HT-29 (cell line): ENCODE results near the gene NHERF2. TPM values are rescaled to one million over a fixed set of nuclear protein-coding genes. Genes with fewer than 3 reads are reported as not detected.

Experiments
- DNase-seq: peaks from one replicate; pipeline ENCODE4 v3.0.0-alpha.2; 2015; ENCODE audit warnings: low spot score
- total RNA-seq: library from RNA; depleted of rRNA; stranded (reverse); fragments of >200 nt; shearing (Covaris generic); gene quantifications from 2 replicates; pipeline ENCODE4 v1.2.3, GENCODE V29; 2014

The NHERF2 gene
- total RNA-seq, 1 experiment from 2014 or later, result 258 TPM

DNA sequence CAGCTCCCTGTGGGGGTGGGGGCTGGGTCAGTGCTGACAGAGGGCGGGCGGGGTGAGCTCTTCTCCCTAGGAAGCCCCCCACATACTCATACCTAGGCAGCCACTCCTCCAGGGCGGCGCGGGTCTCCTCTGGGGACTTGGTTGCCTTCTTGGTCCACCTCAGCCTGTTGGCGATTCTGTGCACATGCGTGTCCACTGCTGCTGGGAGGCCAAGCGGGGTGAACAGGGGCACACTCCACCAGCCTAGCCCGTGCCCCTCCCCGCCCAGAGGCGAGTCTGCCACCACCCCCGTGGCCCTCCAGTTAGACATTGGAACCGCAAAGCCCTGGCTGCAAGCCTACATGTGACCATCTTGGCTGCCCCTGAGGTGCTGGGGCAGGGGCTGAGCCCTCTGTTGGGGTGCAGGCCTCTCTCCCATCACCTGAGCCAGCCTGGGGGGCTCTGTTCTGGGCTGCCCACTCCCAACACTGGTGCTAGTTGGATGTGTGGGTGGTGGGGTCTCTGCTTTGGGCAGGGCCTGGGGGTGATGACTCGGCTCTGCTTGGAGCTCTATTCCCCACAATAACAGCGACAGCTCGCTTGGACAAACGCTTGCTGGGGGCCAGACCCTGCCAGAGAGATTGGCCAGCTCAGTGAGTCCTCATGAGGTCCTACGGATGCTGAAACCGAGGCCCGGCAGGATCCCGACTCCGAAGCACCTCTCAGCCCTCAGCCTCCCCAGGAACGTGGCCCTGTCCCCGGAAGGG, 13.5 kb downstream of the NHERF2 start:
- DNase-seq, result peak; percentile 30

DNA sequence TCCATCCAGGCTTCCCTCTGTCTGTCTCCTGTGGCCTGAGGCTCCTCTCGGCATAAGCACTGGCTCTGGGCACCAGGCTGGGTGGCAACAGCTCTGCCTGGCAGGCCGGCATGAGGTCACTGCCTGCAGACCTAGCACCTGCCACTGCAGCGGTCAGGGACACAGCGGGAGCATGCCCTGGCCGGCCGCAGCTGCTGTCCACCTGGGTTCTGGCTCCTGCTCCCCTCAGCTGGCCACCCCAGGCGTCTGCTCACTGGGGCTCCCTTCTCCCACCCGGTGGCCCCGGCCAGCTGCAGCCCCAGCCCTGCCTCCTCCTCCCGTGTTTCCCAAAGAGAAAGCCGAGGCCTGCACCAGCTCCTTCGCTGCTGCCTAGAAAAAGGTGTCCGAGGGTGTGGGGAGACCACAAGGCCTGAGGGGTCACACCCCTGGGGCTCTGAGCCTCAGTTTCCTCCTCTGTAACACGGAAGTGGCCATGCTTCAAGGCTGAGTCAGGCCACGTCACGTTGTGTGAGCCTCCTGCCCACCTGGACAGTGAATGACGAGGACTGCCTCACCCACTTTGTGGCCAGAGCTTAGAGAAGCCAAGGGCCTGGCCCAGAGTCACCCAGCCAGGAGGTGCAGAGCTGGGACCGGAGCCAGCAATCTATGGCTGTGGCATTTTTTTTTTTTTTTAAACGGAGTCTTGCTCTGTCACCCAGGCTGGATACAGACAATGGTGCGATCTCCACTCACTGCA, 14.3 kb downstream of the NHERF2 start:
- DNase-seq, result peak; percentile 93

DNA sequence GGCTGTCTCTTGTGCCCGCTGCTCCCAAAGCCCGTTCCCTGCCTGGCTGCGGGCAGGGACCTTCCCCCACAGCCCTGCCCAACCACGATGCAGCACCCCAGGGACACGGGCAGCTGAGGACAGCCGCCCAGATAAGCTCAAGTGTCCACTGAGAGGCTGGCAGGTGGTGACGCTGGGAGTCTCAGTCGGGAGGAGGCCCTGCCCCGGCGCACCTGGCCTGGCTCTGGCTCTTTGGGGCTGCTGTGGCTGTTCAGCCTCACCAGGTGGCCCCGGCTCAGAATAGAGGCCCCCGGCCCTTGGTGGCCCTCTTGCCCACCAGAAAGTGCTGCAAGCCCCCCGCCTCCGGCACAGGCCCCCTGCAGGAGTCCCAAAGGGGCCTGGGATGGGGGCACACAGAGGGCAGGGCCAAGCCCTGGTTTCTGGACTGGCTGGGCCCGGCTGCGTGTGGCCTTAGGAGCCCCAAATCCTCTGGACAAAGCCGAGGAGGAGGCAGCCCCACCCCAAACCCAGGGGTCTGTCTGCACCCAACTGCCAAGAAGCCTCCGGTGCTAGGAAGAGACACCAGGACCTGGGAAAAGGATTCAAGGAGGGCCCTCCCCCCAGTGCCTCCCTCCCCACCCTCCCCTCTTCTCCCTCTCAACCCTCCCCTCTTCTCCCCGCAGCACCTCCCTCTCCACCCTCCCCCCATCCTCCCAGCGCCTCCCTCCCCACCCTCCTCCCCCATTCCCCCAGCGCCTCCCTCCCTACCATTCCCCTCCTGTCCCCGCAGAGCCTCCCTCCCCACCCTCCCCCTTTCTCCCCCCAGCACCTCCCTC, 15.7 kb downstream of the NHERF2 start:
- DNase-seq, result peak; percentile 80

DNA sequence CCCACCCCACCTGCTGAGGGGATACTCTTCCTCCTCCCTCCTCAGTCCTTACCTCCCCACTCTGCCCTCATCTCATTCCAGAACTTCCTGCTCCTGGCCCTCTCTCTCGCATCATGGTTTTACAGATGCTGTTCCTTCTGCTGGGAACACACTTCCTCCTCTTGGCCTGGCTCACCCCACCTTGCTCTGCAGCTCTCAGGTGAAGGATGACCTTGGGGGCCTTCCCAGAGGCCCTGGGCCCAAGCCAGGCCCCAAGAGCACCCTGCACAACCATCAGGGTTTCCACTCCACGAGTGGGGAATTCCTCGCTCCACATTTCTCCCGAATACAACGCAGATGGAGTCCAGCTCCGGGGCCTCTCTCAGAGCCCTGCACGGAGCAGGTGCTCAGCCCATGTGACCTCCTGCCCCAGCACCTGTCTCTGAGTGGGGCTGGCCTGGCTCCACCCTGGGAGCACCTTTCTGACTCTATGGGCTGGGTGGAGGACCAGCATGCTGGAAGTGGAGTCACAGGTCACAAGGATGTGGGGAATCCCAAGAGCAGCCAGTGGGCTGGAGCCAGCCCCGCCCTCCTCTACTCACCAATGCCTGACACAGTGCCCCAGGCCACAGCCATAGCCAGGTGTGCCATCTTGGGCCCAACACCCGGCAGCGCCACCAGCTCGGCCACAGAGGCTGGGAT, 16.4 kb downstream of the NHERF2 start:
- peak; percentile 83 for DNase-seq

DNA sequence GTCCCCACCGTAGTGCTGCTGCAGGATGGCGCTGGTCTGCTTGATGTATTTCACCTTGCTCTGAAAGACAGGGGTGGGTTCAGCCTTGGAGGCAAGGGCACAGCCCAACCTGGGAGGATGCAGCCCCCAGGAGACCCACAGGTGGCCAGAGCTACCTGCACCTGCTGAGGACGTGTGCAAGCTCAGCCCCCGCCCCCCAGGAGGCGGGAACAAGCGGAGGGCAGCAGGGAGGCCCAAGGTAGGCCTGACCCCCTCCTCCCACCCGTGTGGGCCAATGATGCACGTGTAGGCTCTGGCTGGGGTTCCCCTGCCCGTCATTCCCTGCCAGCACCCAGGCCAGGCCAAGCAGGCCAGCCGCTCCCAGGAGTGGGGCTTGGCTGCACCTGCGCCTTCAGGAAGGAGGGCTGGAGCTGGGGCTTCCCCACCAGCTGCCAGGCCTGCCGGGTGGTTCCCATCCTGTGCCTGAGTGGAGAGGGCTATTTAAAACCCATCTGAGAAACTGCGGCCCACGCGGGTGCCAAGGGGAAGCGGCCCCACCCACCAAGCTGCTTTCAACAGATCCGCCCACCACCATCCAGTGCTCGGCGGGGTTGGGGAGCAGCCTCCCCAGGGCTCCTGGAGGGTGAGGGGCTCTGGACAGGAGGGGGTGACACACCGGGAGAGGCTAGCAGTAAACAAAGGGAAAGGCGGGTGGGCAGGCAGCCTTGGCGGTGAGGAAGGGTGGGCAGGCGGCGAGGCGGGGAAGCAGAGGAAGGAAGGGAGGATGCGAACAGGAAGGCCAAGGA, 17.2 kb downstream of the NHERF2 start:
- peak; percentile 48 for DNase-seq

DNA sequence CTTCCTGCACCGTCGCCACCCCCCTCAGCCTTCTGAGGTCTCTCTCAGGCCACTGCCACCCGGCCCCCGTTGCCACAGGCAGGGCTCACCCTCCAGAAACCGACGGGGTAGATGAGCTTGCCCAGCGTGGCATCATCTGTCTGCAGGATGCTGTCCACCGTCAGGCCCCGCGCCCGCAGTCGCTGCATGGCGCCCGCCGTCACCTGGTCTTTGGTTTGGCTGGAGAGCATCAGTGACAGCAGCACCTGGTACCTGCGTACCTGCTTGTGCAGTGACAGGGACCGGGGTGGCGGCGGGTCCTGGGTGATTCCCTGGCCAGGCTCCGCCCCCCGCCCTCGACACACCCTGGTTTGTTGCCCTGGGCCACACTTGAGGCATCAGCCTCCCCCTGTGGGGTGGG, 17.8 kb downstream of the NHERF2 start:
- no peak for DNase-seq

DNA sequence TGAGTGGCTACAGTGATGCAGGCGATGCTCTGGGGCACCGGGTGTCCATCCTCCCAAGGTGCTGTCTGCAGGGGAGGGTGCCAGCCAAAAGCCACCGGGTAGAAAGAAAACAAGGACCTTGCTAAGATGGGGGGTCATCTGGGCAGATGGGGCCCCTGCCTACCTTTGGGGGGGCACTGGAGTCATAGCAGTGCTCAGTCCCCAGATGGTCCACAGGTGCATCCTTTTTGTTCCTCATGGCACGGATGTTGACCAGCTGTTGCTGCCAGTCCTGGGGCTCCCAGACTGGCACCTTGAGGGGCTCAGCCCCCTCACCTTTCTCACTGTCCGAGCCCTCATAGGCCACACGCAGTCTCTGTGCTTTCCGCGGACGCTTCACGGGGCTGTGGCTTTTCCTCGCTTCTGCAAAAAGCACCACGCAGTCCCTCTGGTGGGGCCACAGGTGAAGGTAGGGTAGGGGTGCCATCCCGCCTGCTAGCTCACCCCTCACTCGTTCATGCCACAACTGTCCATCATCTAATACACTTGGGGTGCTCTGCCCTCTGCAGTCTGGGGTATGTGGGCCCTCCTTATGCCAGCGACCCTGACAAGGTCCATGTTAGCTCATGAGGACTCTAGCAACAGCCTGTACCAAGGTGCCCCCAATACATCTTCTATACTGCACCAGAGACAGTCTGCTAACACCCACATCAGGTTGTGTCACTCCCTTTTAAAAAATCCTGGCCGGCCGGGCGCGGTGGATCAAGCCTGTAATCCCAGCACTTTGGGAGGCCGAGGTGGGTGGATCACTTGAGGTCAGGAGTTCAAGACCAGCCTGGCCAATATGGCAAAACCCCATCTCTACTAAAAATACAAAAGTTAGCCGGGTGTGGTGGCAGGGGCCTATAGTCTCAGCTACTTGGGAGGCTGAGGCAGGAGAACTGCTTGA, 19.5 kb downstream of the NHERF2 start:
- no peak for DNase-seq

DNA sequence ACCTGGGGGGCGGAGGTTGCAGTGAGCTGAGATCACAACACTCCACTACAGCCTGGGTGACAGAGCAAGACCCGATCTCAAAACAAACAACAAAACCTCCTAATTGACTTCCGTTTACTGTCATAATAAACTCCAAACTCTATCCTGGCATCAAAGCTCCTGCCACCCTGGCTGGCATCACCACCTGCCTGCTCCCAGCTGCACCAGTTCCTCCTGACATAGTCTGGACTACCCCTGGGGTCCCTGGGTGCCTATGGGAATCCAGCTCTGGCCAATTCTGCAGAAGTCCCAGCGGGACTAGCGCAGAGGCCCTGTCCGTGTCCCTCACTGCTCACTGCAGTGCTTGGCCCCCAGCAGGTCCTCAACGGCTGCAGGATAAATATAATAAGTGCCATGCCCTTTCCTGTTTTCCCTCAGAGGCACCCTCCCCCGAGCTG, 20.2 kb downstream of the NHERF2 start:
- DNase-seq, result no peak

DNA sequence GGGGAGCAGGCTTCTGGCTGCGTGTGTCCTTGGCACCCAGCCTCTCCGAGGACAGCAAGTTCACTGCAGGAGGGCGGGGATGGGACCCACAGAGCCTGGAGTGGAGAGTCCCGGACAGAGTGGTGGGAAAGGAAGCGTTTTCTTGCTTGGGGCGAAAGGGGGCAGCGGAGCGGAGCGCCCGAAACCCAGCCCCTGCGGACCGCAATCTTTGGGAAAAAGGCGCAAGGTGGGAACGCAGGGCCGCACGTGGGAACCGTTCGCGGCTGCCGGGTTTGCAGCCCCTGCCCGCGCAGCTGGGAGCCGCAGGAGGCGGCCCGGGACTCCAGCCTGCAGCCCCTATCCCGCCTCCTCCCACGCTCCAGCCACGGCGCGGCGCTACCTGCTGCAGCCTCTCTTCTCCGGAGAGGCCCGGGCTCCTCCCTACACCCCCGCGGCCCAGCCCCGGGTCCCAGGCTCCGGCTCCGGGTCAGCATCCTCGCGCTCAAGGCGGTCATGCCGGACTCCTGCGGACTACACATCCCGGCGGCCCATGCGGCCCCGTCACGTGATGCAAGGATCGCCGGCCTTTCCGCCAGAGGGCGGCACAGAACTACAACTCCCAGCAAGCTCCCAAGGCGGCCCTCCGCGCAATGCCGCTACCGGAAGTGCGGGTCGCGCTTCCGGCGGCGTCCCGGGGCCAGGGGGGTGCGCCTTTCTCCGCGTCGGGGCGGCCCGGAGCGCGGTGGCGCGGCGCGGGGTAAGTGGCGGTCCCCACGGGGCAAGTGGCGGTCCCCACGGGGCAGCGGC, 20.8 kb downstream of the NHERF2 start, which contains the start of the genes NTHL1 and TSC2:
NTHL1 (minus strand) TSS at position 505 of the 786 bp plus-strand sequence; CDS start at position 494, 11 bp downstream.
TSC2 (plus strand) TSS at position 656 of the 786 bp plus-strand sequence. CDS start 631 bp downstream, outside the sequence.
- peak; percentile 96 for DNase-seq

DNA sequence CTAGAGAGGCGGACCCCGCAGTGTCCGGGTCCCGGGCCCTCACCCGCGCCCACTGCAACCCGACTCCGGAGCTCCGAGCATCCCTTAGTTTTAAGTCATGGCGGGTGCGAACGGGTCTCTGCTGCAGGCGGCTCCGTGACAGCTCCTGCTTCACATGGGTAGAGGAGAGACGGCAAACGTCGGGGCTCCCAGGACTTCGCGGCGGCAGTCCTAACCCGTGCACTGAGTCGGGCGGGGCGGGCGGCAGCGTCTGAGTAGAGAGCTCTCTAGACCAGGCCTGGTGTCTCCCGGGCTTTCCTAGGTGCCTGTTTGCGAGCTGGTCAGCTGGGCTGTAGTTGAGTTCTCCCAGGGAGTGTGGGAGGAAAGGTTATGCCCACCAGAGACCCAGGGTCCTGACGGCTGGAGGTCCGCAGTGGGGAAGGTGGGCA, 21.4 kb downstream of the NHERF2 start:
- DNase-seq, result no peak

DNA sequence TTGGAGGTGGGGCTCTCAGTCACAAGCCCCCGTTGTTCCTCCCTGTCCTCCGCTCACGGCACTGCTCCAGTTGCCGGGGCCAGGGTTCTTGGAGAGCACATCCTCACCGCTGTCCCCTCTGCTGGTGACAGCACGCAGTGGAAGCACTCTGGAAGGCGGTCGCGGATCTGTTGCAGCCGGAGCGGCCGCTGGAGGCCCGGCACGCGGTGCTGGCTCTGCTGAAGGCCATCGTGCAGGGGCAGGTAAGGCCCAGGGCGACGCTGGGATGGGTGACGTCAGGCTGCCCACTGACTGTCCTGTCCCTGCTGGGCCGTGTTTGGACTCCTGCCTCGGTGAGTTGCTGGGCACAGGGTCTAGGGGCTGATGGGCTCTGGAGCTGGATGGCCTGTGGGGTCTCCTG, 26.5 kb downstream of the NHERF2 start:
- no peak for DNase-seq

DNA sequence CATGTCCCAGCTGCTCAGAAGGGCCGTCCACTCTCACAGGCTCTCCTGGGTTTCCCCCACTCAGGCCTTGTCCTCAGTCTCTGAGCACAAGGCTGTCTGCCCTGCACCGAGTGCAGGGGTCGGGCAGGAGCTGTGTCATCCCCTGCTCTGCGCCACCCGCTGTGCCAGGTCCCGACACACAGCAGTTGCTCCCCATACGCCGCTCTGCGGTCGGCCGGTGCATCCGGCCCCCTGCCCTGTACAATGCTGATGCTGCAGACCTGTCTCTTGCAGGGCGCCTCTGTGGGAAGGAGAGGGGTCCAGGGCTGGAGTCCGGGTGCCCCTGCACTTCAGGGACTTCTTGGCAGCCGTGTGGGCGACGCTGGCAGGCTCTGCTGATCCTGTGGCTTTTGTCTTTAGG, 27.2 kb downstream of the NHERF2 start:
- DNase-seq, result no peak

DNA sequence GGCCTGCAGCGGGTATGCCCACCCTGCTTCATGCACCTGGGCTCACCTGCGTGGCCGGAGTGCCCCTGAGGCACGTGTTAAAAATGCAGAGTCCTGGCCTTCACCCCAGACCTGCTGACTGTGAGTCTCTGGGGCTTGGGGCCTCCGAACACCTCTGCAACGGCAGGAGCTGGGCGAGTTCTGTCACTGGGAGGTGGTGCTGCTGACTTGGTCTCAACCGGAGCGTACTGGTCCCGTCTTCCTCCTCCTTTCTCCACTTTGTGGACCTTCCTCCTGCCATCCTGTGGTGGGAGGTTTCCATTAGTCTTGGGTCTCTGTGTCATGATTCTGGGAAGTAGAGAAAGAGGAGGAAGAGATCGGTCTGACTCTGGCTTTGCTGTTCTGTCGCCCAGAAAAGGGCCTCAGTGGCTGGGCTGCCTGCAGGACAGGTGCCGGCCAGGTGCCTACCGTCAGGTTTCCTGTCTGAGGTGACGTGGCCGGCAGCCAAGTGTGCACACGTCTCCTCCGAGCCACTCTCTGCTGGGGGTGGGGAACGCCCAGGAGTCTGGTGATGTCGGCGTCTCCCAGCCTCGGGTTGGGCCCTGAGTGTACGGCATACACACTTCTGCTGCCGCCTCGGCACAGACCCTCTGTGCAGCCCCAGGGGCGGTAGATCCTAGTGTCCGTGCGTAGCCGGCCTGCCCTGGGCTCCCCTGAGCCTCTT, 28.0 kb downstream of the NHERF2 start:
- peak; percentile 56 for DNase-seq

DNA sequence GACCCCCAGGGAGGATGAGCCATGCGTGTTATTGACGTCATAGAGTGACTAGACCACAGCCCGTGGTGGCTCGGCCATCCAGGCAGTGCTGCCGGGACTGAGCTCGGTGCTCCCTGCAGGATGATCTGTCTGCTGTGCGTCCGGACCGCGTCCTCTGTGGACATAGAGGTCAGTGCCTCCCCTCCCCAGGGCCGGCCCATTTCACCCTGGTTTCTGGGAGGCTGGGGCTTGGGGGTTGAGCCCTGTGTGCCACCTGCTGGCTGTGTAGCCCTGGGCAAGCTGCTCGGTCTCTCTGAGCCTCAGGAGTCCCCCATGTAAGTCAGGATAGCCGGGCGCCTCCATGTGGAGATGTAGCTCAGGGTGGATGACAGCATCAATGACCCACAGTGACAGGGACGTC, 29.4 kb downstream of the NHERF2 start:
- peak; percentile 56 for DNase-seq

DNA sequence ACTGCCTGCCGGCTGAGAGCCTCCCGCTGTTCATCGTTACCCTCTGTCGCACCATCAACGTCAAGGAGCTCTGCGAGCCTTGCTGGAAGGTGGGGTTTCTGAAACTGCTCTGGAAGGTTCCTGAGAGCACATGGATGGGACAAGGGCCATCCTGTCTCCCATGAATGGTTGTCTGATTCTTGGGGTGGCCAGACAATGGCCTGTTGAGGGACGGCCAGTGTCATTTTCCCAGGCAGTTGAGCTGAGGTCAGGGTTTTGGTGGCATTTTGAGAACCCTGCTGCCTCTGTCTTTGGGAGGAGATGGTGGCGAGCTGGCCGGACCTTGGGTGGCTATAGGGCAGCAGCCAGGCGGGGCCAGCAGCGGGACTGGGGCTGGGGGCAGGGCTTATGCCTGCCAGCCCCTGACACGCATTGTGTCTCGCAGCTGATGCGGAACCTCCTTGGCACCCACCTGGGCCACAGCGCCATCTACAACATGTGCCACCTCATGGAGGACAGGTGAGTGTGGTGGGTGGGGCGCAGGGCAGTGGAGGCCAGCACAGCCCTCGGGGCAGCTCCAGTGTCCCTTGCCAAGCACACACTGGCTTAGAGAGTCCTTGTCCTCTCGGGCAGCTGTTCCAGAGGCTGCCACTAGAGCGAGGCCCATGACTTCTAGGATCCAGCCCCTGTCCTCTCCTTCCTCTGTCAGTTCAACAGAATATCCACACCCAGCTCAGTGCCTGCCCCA, 30.1 kb downstream of the NHERF2 start:
- DNase-seq, result peak; percentile 65

DNA sequence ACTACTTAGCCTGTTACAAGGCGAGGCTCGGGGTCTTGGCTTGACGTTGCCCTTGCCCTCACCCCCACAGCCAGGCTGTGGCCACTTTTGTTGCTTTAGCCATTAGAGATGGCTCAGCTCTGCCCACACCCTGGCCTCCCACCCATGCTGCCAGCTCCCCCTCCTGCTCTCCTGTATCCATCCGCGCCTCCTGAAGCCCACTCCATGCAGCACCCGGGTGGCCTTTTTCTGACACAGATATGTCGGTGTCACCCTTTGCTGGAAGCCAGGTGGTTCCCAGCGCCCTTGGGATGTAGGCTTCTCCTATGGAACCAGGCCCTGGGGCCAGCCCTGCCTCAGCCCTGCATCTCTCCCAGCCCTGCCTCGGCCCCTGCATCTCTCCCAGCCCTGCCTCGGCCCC, 30.7 kb downstream of the NHERF2 start:
- no peak for DNase-seq

DNA sequence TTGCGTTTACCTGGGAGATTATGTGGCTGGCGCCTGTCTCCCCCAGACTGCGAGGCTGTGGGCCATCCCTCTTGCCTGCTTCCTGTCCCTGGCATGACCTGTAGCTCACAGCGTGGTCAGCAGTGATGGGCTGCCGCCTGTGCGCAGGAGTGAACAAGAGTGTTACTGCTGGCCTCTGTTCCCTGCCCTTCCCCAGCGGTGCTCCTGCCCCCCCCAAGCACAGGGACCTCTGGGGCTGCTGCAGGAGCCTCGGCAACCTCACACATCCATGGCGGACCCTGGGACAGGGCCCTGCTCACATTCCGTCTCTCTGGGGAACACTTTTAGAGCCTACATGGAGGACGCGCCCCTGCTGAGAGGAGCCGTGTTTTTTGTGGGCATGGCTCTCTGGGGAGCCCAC, 31.7 kb downstream of the NHERF2 start:
- DNase-seq, result no peak
